Muscle of back (tissue), 13 donors: ENCODE measurements around the gene RAD23A. TPM values are rescaled to one million over a fixed set of nuclear protein-coding genes. Genes with fewer than 3 reads are reported as not detected.
"Not testable (repeated sequence)": the region's sequence is repeated elsewhere in the genome, so short reads cannot be mapped to it uniquely, and the experiment has no call there.

Experiments used
- DNase-seq, 3 donors: peaks; one replicate each; pipeline versions ENCODE4 v3.0.0 to v3.0.0-alpha.2; 2013
- long read RNA-seq, 9 donors: transcript quantifications; one replicate each; lab custom pipeline, GENCODE V29; 2026
- polyA plus RNA-seq, 10 donors: library from polyadenylated mRNA; unstranded; fragments of 120-200 nt; gene quantifications; one replicate each; pipeline ENCODE4 v1.2.1, GENCODE V29; 2013; ENCODE audit not compliant: insufficient read length in 10 of 10

Gene RAD23A
- 100 to 1,000 TPM; 104 to 133 (median 113) TPM for polyA plus RNA-seq
- long read RNA-seq, donor 1, transcript RAD23A-207 (2 exons, 545 nt), result minor isoform, 11 of 91 reads
- long read RNA-seq, donor 1, transcript RAD23A-201 (9 exons, 1,736 nt), result major isoform, 26 of 91 reads
- long read RNA-seq, donor 1, transcript RAD23A-203 (9 exons, 1,746 nt), result major isoform, 26 of 91 reads
- long read RNA-seq, donor 1, partial matches to known transcripts, result 28 of 91 reads
- long read RNA-seq, donor 1, other reads (novel, unspliced or antisense), result 0 of 91 reads
- long read RNA-seq, donor 2, transcript RAD23A-207 (2 exons, 545 nt), result minor isoform, 13 of 63 reads
- long read RNA-seq, donor 2, transcript RAD23A-201 (9 exons, 1,736 nt), result major isoform, 24 of 63 reads
- long read RNA-seq, donor 2, transcript RAD23A-203 (9 exons, 1,746 nt), result minor isoform, 21 of 63 reads
- long read RNA-seq, donor 2, partial matches to known transcripts, result 5 of 63 reads
- long read RNA-seq, donor 2, other reads (novel, unspliced or antisense), result 0 of 63 reads
- long read RNA-seq, donor 3, result 0 reads
- long read RNA-seq, donor 4, transcript RAD23A-203 (9 exons, 1,746 nt), result minor isoform, 16 of 60 reads
- long read RNA-seq, donor 4, transcript RAD23A-207 (2 exons, 545 nt), result minor isoform, 9 of 60 reads
- long read RNA-seq, donor 4, transcript RAD23A-201 (9 exons, 1,736 nt), result major isoform, 24 of 60 reads
- long read RNA-seq, donor 4, partial matches to known transcripts, result 11 of 60 reads
- long read RNA-seq, donor 4, other reads (novel, unspliced or antisense), result 0 of 60 reads
- long read RNA-seq, donor 5, transcript RAD23A-201 (9 exons, 1,736 nt), result minor isoform, 31 of 571 reads
- long read RNA-seq, donor 5, transcript RAD23A-207 (2 exons, 545 nt), result minor isoform, 24 of 571 reads
- long read RNA-seq, donor 5, transcript RAD23A-203 (9 exons, 1,746 nt), result major isoform, 40 of 571 reads
- long read RNA-seq, donor 5, partial matches to known transcripts, result 470 of 571 reads
- long read RNA-seq, donor 5, other reads (novel, unspliced or antisense), result 6 of 571 reads
- long read RNA-seq, donor 6, transcript RAD23A-207 (2 exons, 545 nt), result minor isoform, 17 of 336 reads
- long read RNA-seq, donor 6, transcript RAD23A-203 (9 exons, 1,746 nt), result minor isoform, 26 of 336 reads
- long read RNA-seq, donor 6, transcript RAD23A-201 (9 exons, 1,736 nt), result major isoform, 34 of 336 reads
- long read RNA-seq, donor 6, partial matches to known transcripts, result 258 of 336 reads
- long read RNA-seq, donor 6, other reads (novel, unspliced or antisense), result 0 of 336 reads
- long read RNA-seq, donor 7, transcript RAD23A-201 (9 exons, 1,736 nt), result minor isoform, 22 of 76 reads
- long read RNA-seq, donor 7, transcript RAD23A-207 (2 exons, 545 nt), result minor isoform, 14 of 76 reads
- long read RNA-seq, donor 7, transcript RAD23A-203 (9 exons, 1,746 nt), result major isoform, 23 of 76 reads
- long read RNA-seq, donor 7, partial matches to known transcripts, result 17 of 76 reads
- long read RNA-seq, donor 7, other reads (novel, unspliced or antisense), result 0 of 76 reads
- long read RNA-seq, donor 8, transcript RAD23A-201 (9 exons, 1,736 nt), result minor isoform, 7 of 35 reads
- long read RNA-seq, donor 8, transcript RAD23A-203 (9 exons, 1,746 nt), result major isoform, 16 of 35 reads
- long read RNA-seq, donor 8, transcript RAD23A-207 (2 exons, 545 nt), result minor isoform, 12 of 35 reads
- long read RNA-seq, donor 8, partial matches to known transcripts, result 0 of 35 reads
- long read RNA-seq, donor 8, other reads (novel, unspliced or antisense), result 0 of 35 reads
- long read RNA-seq, donor 9, transcript RAD23A-201 (9 exons, 1,736 nt), result major isoform, 6 of 10 reads
- long read RNA-seq, donor 9, partial matches to known transcripts, result 0 of 10 reads
- long read RNA-seq, donor 9, other reads (novel, unspliced or antisense), result 0 of 10 reads

- DNase-seq, result peak; percentile 99 to 100 (median 99)
Observed at GRCh38 chr19:12945479-12946091, at the start of gene RAD23A. RAD23A (plus strand) TSS chr19:12945862; CDS start chr19:12945949, 87 bp downstream.

GRCh38 chr19:12896460-12896859 is 49.2 kb upstream of the RAD23A start:
- DNase-seq, result no peak

- no peak for DNase-seq
Observed at GRCh38 chr19:12899891-12900518, 45.7 kb upstream of the RAD23A start.

GRCh38 chr19:12907166-12907565 is 38.5 kb upstream of the RAD23A start:
- DNase-seq, result no peak

GRCh38 chr19:12912571-12912970 is 33.1 kb upstream of the RAD23A start:
- DNase-seq, result peak in 1 of 3 donors; percentile 27

GRCh38 chr19:12913011-12913561 is 32.6 kb upstream of the RAD23A start:
- DNase-seq, result peak; percentile 82 to 92 (median 83)

- DNase-seq, result peak in 2 of 3 donors; percentile 30 to 66
Observed at GRCh38 chr19:12913851-12914690, 31.6 kb upstream of the RAD23A start.

- DNase-seq, result not testable (repeated sequence)
Observed at GRCh38 chr19:12915860-12916259, 29.8 kb upstream of the RAD23A start.

GRCh38 chr19:12918253-12918652 is 27.4 kb upstream of the RAD23A start:
- DNase-seq, result peak in 1 of 3 donors; percentile 22

- no peak for DNase-seq
Observed at GRCh38 chr19:12921047-12921446, 24.6 kb upstream of the RAD23A start.

- no peak for DNase-seq
Observed at GRCh38 chr19:12922959-12923358, 22.7 kb upstream of the RAD23A start.

GRCh38 chr19:12924621-12925310 is 20.9 kb upstream of the RAD23A start:
- DNase-seq, result no peak

- no peak for DNase-seq
Observed at GRCh38 chr19:12930002-12930645, 15.5 kb upstream of the RAD23A start.

GRCh38 chr19:12932392-12933286 is 13.0 kb upstream of the RAD23A start:
- DNase-seq, result no peak

GRCh38 chr19:12933287-12934072 is 12.2 kb upstream of the RAD23A start, which contains the start of gene FARSA:
FARSA (minus strand) TSS chr19:12933711; CDS start chr19:12933696, 15 bp downstream.
- DNase-seq, result peak; percentile 91 to 96 (median 93)
